Amygdala (tissue), 56 donors: ENCODE measurements around the gene GLE1.
"Not testable (repeated sequence)": the region's sequence is repeated elsewhere in the genome, so short reads cannot be mapped to it uniquely, and the experiment has no call there.

ENCODE experiments used
- DNase-seq, 56 donors: peaks; one replicate each; lab custom pipeline; 2025; lab: John Stamatoyannopoulos, UW

The GLE1 gene

GRCh38 chr9:128495804-128496417 lies 8.6 kb upstream of the GLE1 start:
- no peak for DNase-seq

GRCh38 chr9:128497824-128498610 lies 6.5 kb upstream of the GLE1 start:
- peak in 32 of 56 donors; percentile 7 to 79 (median 28) for DNase-seq

- DNase-seq, result no peak
Observed at GRCh38 chr9:128498911-128499310, 5.6 kb upstream of the GLE1 start.

- DNase-seq, result no peak
Observed at GRCh38 chr9:128499920-128500319, 4.6 kb upstream of the GLE1 start.

GRCh38 chr9:128503415-128503825 lies 1.1 kb upstream of the GLE1 start:
- DNase-seq, result not testable (repeated sequence)

GRCh38 chr9:128503870-128504269 lies 649 bp upstream of the GLE1 start:
- DNase-seq, result peak in 2 of 56 donors; percentile 1 to 12

- DNase-seq, result no peak
Observed at GRCh38 chr9:128505414-128505765, 871 bp downstream of the GLE1 start.

- DNase-seq, result not testable (repeated sequence)
Observed at GRCh38 chr9:128505906-128506305, 1.4 kb downstream of the GLE1 start.

GRCh38 chr9:128512820-128513219 lies 8.3 kb downstream of the GLE1 start:
- no peak for DNase-seq

GRCh38 chr9:128521956-128522355 lies 17.4 kb downstream of the GLE1 start:
- no peak for DNase-seq

GRCh38 chr9:128523199-128523925 lies 18.8 kb downstream of the GLE1 start:
- DNase-seq, result peak in 27 of 56 donors; percentile 1 to 67 (median 9)

GRCh38 chr9:128526720-128527119 lies 22.2 kb downstream of the GLE1 start:
- no peak for DNase-seq

GRCh38 chr9:128528445-128529160 lies 24.1 kb downstream of the GLE1 start:
- no peak for DNase-seq

GRCh38 chr9:128529191-128529590 lies 24.7 kb downstream of the GLE1 start:
- no peak for DNase-seq

GRCh38 chr9:128532581-128532980 lies 28.1 kb downstream of the GLE1 start:
- no peak for DNase-seq

GRCh38 chr9:128540634-128541360 lies 36.3 kb downstream of the GLE1 start:
- no peak for DNase-seq

GRCh38 chr9:128546504-128546903 lies 42.0 kb downstream of the GLE1 start:
- no peak for DNase-seq

- DNase-seq, result no peak
Observed at GRCh38 chr9:128548876-128549275, 44.4 kb downstream of the GLE1 start.

- DNase-seq, result peak in 18 of 56 donors; percentile 5 to 69 (median 18)
Observed at GRCh38 chr9:128550226-128550625, 45.7 kb downstream of the GLE1 start.
